ENCODE data around the gene CYP19A1.
A peak's percentile ranks its signal among the peaks of the same experiment; 100 is the strongest.

The CYP19A1 gene

GRCh38 chr15:51171634-51171932, 166.8 kb downstream of the CYP19A1 start:
- no peaks in the 10 kb centered on the region for H3K36me3 ChIP-seq (ENCODE audit: control insufficient read depth, insufficient read depth, low read length)
- no peak overlapping the region for H3K4me3 ChIP-seq (replicated peaks; ENCODE audit: low read depth, low read length)
- TF ChIP-seq CTCF (IDR thresholded peaks at IDR 0.05; ENCODE audit: insufficient read depth, low read length, poor library complexity, severe bottlenecking), result no peak
- DNase-seq (ENCODE audit: extremely low read depth, insufficient read length), result no peak
- no peaks in the 10 kb centered on the region; the same call in 1 of the 2 replicates for H3K27me3 ChIP-seq (replicated peaks; ENCODE audit: control insufficient read depth, insufficient read depth, low read length)

- TF ChIP-seq CTCF (IDR thresholded peaks at IDR 0.05; ENCODE audit: insufficient read depth, low read length, poor library complexity, severe bottlenecking), result no peak
- Histone ChIP-seq H3K4me3 (replicated peaks; ENCODE audit: low read depth, low read length) (no peak overlapping the region), H3K36me3 (ENCODE audit: control insufficient read depth, insufficient read depth, low read length) (no peaks in the 10 kb centered on the region), H3K27me3 (replicated peaks; ENCODE audit: control insufficient read depth, insufficient read depth, low read length) (no peaks in the 10 kb centered on the region; the same call in 1 of the 2 replicates)
- DNase-seq (ENCODE audit: extremely low read depth, insufficient read length), result no peak
Observed at GRCh38 chr15:51170882-51171633, 167.3 kb downstream of the CYP19A1 start.

GRCh38 chr15:51168700-51169099, 169.7 kb downstream of the CYP19A1 start:
- no peaks in the 10 kb centered on the region; the same call in 1 of the 2 replicates for H3K27me3 ChIP-seq (replicated peaks; ENCODE audit: control insufficient read depth, insufficient read depth, low read length)
- no peak overlapping the region for H3K4me3 ChIP-seq (replicated peaks; ENCODE audit: low read depth, low read length)
- no peak for TF ChIP-seq CTCF (IDR thresholded peaks at IDR 0.05; ENCODE audit: insufficient read depth, low read length, poor library complexity, severe bottlenecking)
- H3K36me3 ChIP-seq (ENCODE audit: control insufficient read depth, insufficient read depth, low read length), result no peaks in the 10 kb centered on the region
- no peak for DNase-seq (ENCODE audit: extremely low read depth, insufficient read length)

GRCh38 chr15:51163843-51164242, 174.6 kb downstream of the CYP19A1 start:
- H3K4me3 ChIP-seq (replicated peaks; ENCODE audit: low read depth, low read length), result no peak overlapping the region
- TF ChIP-seq CTCF (IDR thresholded peaks at IDR 0.05; ENCODE audit: insufficient read depth, low read length, poor library complexity, severe bottlenecking), result no peak

GRCh38 chr15:51162865-51163762, 175.3 kb downstream of the CYP19A1 start:
- DNase-seq (ENCODE audit: extremely low read depth, insufficient read length), result peak; percentile 15
- Histone ChIP-seq H3K4me3 (replicated peaks; ENCODE audit: low read depth, low read length) (no peak overlapping the region), H3K36me3 (ENCODE audit: control insufficient read depth, insufficient read depth, low read length) (no peaks in the 10 kb centered on the region), H3K27me3 (replicated peaks; ENCODE audit: control insufficient read depth, insufficient read depth, low read length) (no peaks in the 10 kb centered on the region)
- peak; percentile 91 for TF ChIP-seq CTCF (IDR thresholded peaks at IDR 0.05; ENCODE audit: insufficient read depth, low read length, poor library complexity, severe bottlenecking)

More at GRCh38 chr15:51163843-51164242, 174.6 kb downstream of the CYP19A1 start:
- no peak for DNase-seq (ENCODE audit: extremely low read depth, insufficient read length)
- H3K36me3 ChIP-seq (ENCODE audit: control insufficient read depth, insufficient read depth, low read length), result no peaks in the 10 kb centered on the region
- no peaks in the 10 kb centered on the region for H3K27me3 ChIP-seq (replicated peaks; ENCODE audit: control insufficient read depth, insufficient read depth, low read length)

All from GM06990 (cell line).